GM10248 (cell line): ENCODE measurements around the gene ZNF552.

Experiments used
- CTCF ChIA-PET: fragments of 300-600 bp; sonication (Branson Sonifier 250); formaldehyde crosslinking; extraction: SDS; loops from one replicate; lab custom pipeline; 2021; ENCODE audit warnings: antibody characterized with exemption; lab: Yijun Ruan, JAX
- POLR2A ChIA-PET: fragments of 350-650 bp; sonication (Branson Sonifier 250); formaldehyde crosslinking; extraction: SDS; loops from one replicate; lab custom pipeline; 2020; ENCODE audit warnings: antibody characterized with exemption; lab: Yijun Ruan, JAX
- DNase-seq: peaks from one replicate; pipeline ENCODE4 v3.0.0; 2012; ENCODE audit errors: extremely low spot score
- CTCF ChIP-seq: IDR thresholded peaks from 2 replicates; pipeline ENCODE4 v1.5.1; 2012; ENCODE audit warnings: mild to moderate bottlenecking, low read depth; ENCODE audit errors: extremely low read depth, missing control alignments, control extremely low read depth

The ZNF552 gene

GRCh38 chr19:57778336-57778735 is 36.4 kb downstream of the ZNF552 start:
- no peak for DNase-seq
- no peak for TF ChIP-seq CTCF
- ChIA-PET POLR2A (no interaction called here), CTCF (no interaction called here)

- no peak for DNase-seq
- no peak for TF ChIP-seq CTCF
- POLR2A ChIA-PET: no interaction called here
- CTCF ChIA-PET: no interaction called here
Observed at GRCh38 chr19:57776764-57777296, 37.9 kb downstream of the ZNF552 start.

- no peak for TF ChIP-seq CTCF
- DNase-seq: no peak
- ChIA-PET CTCF (no interaction called here), POLR2A (no interaction called here)
Observed at GRCh38 chr19:57773488-57773887, 41.2 kb downstream of the ZNF552 start.

- CTCF ChIA-PET: no interaction called here
- no peak for DNase-seq
- no peak for TF ChIP-seq CTCF
- POLR2A ChIA-PET: interaction anchor here (0.6 kb wide), 1 partner anchor 36 kb away, joined by 4 read pairs; no protein-coding TSS in a partner anchor
Observed at GRCh38 chr19:57771417-57771816, 43.3 kb downstream of the ZNF552 start.

- CTCF ChIA-PET: interaction anchor here (0.8 to 1.4 kb wide), 4 partner anchors 9 to 45 kb away, joined by 3 to 5 read pairs (median 4); partner anchors contain the start of gene ZNF552
- peak; percentile 96 for DNase-seq
- POLR2A ChIA-PET: interaction anchor here (0.6 to 0.7 kb wide), 2 partner anchors 16 to 43 kb away, joined by 3 to 4 read pairs; no protein-coding TSS in a partner anchor
- TF ChIP-seq CTCF: no peak
Observed at GRCh38 chr19:57769345-57770131, 45.2 kb downstream of the ZNF552 start, which contains the start of gene ZNF586. TSS of gene ZNF586 (plus strand) at chr19:57769676. CDS start at chr19:57769843, 167 bp downstream.

GRCh38 chr19:57759096-57759495 is 55.6 kb downstream of the ZNF552 start:
- no peak for TF ChIP-seq CTCF
- DNase-seq: no peak
- POLR2A ChIA-PET: interaction anchor here (0.5 kb wide), 1 partner anchor 704 kb away, joined by 7 read pairs; no protein-coding TSS in a partner anchor
- CTCF ChIA-PET: no interaction called here
